Hindlimb muscle (tissue), 1 donor: ENCODE measurements around the gene LRRN4CL. TPM values are rescaled to one million over a fixed set of nuclear protein-coding genes. Genes with fewer than 3 reads are reported as not detected.
"Not testable (repeated sequence)": the region's sequence is repeated elsewhere in the genome, so short reads cannot be mapped to it uniquely, and the experiment has no call there.

Source experiments
- DNase-seq: peaks from one replicate; pipeline ENCODE4 v3.0.0-alpha.2; 2013
- polyA plus RNA-seq: library from polyadenylated mRNA; unstranded; fragments of 120-200 nt; gene quantifications from one replicate; pipeline ENCODE4 v1.2.1, GENCODE V29; 2013; ENCODE audit not compliant: insufficient read length

LRRN4CL gene
- polyA plus RNA-seq, 1 donor, result 14.2 TPM

DNA sequence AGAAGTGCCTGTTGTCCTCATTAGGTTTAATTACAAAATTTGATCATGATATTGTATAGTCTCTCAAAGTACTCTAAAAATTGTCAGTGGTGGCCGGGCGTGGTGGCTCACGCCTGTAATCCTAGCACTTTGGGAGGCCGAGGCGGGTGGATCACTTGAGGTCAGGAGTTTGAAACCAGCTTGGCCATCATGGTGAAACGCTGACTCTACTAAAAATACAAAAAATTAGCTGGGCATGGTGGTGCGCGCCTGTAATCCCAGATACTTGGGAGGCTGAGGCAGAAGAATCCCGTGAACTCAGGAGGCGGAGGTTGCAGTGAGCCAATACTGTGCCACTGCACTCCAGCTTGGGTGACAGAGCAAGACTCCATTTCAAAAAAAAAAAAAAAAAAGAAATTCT, 13.9 kb downstream of the LRRN4CL start:
- not testable (repeated sequence) for DNase-seq

DNA sequence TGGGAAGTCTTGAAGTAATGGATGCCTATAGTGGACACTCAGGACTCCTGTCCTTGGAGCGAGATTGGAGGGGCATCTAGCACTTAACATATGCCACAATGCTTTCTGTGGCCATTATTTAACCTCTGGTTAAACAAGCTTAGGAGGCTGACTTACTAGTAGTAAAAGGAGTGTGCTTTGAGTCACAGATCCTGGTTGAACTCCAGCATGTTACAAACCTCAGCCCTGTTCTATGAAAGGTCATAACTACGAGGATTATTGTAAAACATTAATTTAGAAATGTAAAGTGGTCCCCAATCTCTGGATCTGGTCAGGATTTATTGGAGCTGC, 16.2 kb downstream of the LRRN4CL start:
- DNase-seq, result no peak

DNA sequence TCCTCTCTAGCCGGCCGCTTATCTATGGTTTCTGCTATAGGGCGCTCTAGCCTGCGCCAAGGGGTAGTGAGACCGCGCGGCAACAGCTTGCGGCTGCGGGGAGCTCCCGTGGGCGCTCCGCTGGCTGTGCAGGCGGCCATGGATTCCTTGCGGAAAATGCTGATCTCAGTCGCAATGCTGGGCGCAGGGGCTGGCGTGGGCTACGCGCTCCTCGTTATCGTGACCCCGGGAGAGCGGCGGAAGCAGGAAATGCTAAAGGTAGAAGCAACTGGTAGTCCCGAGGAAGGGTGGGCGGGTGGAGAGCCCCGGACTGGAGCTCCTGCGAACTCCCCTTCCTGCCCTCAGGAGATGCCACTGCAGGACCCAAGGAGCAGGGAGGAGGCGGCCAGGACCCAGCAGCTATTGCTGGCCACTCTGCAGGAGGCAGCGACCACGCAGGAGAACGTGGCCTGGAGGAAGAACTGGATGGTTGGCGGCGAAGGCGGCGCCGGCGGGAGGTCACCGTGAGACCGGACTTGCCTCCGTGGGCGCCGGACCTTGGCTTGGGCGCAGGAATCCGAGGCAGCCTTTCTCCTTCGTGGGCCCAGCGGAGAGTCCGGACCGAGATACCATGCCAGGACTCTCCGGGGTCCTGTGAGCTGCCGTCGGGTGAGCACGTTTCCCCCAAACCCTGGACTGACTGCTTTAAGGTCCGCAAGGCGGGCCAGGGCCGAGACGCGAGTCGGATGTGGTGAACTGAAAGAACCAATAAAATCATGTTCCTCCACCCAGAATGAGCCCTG, 17.5 kb downstream of the LRRN4CL start, which contains the start of the genes LBHD1 and UQCC3:
Gene LBHD1 (minus strand): TSS at position 660 of the 782 bp plus-strand sequence. CDS start 2,236 bp downstream, outside the sequence.
Gene UQCC3 (plus strand): TSS at position 66 of the 782 bp plus-strand sequence. CDS start 73 bp downstream, at position 139.
- DNase-seq, result peak; percentile 85

DNA sequence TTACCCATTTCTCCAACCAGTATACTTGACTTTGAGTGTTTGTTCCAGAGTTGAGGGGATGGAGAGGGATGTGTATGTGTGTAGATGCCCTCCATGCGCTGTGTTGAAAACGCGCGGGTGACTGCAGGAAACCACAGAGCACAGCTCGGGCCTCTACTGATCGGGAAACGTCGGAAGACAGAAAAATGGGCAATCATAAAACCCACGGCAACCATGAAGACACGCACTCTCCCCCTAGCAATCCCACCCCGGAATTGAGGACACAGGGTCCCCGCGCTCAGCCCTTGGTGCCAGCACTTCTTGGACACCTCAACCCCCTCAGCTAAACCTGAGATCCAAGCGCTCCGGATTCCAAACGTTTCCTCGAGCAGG, 18.1 kb downstream of the LRRN4CL start:
- DNase-seq, result no peak

DNA sequence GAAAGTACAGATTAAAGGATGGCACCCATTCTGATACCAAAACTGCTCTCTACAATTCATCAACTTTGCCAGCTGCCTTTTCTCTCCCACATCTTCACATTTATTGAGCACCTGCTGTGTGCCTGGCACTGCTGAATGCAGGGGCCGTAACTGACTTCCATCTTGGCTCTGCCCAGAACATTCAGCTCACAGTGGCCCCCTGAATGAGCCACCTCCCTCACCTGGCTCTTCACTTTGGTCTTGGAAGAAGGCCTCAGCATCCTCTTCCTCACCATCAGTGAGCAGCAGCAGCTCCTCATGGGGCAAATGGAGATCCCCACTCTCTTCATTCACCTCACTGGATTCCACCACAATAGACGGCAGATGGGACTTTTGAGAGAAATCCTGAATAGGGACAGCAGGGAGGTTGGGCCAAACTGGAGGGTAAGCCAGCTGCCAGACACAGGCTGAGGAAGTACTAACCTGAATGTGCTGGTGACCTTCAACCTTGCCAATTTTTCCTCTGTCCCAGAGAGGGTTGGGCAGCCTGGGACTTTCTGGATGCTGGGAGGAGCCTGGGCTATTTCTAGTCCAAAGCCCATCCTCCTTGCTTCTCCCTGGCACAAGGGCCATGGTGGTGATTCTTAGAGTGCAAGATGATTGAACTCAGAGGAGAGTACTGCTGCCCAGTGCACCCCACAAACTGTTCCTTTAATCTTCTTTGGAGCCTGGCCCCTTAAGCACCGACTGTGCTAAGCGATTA, 19.7 kb downstream of the LRRN4CL start:
- no peak for DNase-seq

DNA sequence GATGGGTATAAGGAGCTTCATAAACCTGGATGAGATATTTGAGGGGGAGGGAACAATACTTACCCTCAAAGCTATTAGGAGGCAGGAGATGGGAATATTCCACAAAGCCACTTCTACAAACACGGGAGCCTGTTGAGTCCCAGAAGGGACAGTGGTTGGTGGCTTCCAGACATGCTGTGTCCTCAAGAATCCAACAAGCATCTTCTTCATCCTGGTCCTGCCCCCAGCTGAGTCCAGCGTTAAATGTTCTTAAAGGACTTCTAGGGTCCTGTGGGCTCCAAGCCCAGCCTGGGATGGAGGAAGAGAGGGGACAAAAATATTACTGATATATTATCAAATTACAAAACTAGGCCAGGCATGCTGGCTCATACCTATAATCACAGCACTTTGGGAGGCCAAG, 21.9 kb downstream of the LRRN4CL start:
- DNase-seq, result no peak

DNA sequence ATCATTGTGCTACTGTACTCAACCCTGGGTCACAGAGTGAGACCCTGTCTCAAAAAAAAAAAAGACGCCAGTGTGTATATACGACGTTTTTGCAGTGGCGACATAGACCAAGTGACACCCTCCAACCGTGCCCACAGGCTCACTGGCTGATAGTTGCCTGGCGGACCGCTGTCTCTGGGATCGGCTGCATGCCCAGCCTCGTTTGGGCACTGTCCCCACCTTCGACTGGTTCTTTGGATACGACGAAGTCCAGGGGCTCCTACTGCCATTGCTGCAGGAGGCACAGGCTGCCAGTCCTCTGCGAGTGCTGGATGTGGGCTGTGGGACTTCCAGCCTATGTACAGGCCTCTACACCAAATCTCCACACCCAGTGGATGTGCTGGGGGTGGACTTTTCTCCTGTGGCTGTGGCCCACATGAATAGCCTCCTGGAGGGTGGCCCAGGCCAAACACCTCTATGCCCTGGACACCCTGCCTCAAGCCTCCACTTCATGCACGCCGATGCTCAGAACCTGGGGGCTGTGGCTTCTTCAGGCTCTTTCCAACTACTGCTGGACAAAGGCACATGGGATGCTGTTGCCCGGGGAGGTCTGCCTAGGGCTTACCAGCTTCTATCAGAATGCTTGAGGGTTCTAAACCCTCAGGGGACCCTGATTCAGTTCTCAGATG, 22.9 kb downstream of the LRRN4CL start:
- DNase-seq, result no peak

DNA sequence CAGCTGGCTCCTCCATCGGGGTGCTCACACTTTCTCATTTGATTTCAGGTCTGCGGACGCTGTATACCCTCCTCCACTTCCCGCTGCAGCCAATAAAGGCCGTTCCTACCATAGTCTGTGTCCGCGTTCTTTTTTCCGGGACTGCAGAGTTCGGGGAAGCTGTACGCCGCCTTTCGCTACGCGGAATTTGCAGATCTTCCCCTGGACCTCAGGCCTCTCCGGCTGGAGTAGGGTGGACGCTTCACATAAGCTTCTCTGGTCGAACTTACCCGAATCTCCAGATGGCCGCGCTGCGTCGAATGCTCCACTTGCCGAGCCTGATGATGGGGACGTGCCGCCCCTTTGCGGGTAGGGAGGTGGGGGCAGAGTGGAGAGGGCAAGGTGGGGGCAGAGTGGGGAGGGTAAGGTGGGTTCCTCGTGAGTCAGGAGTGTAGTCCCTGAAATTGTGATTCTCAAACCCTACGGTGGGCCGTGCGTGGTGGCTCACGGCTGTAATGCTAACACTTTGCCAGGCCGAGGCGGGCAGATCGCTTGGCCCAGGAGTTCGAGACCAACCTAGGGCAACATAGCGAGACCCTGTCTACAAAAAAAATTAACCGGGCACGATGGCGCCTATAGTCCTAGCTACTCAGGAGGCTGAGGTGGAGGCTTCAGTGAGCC, 23.6 kb downstream of the LRRN4CL start:
- no peak for DNase-seq

DNA sequence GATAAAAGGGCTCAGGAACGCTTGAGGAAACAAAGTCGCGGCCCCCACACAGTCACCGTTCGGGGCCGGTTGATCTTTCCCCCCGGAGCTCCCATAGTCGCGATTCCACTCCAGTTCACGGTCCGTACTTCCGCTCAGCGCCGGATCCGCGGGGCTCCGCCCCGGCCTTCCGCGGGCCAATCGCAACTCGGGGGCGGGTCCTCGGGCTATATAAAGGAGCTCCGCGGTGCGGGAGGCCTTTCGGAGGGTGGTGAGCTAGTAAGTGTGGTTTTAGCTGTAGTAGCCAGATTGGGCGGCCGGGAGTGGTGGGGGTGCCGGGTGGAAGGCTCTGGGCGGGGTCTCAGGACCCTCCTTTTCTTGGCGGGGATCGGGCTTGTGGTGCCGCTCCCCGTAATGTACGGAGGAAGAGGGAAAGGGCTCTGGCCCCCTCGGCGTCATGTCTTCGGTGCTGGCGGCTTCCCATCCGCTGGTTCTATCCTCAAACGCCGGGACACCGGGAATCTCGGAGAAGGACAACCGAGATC, 24.2 kb downstream of the LRRN4CL start, which contains the start of the genes C11orf98 and CSKMT:
Gene C11orf98 (minus strand): TSS at position 136 of the 524 bp plus-strand sequence. CDS start 41 bp downstream, at position 95.
Gene CSKMT (plus strand): TSS at position 238 of the 524 bp plus-strand sequence. CDS start 568 bp downstream, outside the sequence.
- DNase-seq, result peak; percentile 97

DNA sequence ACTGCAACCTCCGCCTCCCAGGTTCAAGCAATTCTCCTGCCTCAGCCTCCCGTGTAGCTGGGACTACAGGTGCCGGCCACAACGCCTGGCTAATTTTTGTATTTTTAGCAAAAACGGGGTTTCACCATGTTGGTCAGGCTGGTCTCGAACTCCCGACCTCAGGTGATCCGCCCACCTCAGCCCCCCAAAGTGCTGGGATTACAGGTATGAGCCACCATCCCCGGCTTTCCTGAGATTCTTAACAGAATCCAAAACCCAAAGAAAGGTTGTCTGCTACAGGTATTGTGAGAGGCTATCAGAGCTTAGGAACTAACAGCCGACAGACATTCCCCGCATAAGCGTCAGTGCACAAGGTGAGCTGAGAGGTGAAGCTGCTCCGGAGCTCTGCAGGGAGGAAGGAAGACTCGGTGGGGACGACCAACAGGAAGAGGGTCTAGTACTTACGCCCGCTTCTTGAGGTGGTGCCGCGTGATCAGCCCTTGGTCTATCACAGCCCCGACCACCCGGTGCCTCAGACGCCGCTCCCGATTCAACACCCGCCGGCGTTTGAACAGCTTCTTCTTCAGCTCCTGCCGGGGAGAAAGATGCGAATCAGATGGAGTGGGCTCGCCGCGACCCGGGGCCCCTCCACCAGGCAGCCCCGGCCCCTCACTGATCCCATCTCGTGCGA, 24.8 kb downstream of the LRRN4CL start:
- no peak for DNase-seq

DNA sequence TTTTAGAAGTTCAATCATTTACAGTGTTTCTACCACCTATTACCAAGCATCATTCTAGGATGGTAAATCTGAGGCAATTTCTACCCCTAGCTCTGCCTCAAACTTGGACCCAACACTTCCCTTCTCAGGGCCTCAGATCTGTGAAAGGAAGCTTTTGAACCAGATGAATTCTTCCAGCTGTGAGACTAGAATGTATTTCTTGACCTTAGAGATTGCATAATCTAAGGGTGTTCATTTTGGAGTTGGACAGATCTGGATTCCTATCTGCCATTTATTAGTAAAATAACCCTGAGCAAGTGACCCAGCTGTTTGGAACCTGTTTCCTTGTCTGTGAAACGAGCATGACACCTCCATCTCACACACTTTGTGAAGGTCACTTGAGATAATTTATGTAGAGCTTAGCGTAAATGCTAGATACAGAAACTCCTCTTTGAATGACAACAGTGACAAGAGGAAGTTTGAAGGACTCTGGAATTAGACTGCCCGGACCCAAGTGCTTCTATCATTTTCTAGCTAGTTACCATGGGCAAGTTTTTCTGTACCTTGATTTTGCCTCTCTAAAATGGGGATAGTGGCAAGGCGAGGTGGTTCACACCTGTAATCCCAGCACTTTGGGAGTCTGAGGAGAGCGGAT, 32.4 kb downstream of the LRRN4CL start:
- DNase-seq, result no peak

DNA sequence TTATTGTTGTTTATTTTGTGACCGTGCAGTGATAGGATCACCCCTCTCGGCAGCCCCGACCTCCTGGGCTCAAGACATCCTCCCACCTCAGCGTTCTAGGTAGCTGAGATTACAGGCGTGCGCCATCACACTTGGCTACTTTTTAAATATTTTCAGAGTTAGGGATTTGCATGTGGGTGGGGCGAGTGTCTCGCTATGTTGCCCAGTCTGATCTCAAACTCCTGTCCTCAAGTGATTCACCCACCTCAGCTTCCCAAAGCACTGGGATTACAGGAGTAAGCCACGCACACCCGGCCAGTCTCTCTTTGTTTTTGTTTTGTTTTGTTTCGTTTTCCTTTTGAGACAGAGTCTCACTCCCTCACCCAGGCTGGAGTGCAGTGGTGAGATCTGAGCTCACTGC, 35.0 kb downstream of the LRRN4CL start:
- no peak for DNase-seq

DNA sequence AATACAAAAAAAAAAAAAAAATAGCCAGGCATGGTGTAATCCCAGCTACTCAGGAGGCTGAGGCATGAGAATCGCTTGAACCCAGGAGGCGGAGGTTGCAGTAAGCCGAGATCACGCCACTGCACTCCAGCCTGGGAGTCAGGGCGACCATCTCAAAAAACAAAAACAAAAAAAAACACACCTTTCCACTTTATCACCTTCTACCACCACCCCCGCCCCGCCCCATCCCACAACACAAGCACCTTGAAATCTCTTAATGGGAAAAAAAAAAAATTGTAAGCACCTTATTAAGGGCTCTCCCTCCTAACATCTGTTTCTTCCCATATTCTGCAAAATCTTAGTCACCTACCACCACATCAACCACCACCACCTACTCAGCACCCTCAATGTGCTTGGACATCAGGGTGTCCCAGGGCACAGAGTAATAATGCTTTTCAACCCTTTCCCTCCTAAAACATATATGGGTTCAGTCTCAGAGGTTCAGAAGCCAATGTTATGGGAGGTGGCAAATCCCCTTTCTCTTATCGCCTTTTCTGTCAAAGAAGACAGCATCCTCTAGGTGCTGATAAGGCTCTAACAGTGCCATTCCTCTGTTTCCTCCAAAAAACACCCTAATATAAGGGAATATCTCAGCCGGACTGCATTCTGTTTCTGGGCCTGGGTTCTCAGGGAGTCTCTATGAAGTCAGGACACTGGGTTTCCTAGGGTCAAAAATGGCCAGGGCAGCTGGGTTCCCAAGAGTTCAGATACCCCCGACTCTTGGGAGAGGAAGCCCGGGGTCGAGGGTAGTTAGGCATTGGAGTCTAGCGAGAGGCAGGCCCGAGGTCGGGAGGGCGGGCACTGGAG, 36.9 kb downstream of the LRRN4CL start:
- DNase-seq, result no peak

DNA sequence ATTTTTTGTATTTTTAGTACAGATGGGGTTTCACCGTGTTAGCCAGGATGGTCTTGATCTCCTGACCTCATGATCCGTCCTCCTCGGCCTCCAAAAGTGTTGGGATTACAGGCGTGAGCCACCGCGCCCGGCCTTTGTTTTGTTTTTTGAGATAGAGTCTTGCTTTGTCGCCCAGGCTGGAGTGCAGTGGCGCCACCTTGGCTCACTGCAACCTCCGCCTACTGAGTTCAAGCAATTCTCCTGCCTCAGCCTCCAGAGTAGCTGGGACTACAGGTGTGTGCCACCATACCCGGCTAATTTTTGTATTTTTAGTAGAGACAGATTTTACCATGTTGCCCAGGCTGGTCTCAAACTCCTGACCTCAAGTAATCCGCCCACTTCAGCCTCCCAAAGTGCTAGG, 39.0 kb downstream of the LRRN4CL start:
- DNase-seq, result not testable (repeated sequence)

DNA sequence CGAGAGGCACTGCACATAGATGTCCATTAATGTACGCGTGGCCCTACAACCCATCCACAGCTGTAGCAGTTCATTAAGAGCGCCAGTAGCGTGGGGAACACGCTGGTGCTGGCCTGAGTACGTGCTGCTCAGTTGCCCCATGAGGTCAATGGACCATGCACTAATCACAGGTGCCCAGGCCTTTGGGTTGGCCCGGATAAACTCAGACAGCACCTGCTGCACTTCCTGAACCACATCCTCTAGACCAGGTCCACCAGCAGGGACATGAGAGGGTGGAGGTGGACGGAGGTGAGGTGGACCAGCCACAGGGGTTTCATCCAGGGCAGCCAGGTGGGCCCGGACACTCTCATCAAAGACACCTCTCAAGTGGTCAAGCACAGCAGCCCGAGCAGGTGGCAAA, 39.8 kb downstream of the LRRN4CL start:
- DNase-seq, result no peak

DNA sequence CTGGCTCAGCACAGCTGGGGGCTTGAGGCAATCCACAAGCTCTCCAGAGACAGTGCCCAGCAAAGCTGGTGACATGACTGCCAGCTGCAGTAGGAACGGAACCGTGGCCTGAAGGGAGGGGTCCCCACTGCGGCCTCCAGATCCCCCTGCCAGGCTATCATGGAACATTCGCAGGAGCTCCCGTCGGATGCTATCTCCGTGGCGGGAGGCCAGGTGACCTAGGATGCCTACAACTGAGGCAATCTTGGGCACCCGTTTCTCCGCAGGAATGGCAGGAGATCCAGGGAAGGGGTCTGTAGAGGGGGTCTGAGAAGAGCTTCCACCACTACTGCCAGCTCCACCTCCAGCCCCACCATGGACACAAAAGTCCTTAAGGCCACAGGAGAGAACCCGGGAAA, 40.4 kb downstream of the LRRN4CL start:
- no peak for DNase-seq

DNA sequence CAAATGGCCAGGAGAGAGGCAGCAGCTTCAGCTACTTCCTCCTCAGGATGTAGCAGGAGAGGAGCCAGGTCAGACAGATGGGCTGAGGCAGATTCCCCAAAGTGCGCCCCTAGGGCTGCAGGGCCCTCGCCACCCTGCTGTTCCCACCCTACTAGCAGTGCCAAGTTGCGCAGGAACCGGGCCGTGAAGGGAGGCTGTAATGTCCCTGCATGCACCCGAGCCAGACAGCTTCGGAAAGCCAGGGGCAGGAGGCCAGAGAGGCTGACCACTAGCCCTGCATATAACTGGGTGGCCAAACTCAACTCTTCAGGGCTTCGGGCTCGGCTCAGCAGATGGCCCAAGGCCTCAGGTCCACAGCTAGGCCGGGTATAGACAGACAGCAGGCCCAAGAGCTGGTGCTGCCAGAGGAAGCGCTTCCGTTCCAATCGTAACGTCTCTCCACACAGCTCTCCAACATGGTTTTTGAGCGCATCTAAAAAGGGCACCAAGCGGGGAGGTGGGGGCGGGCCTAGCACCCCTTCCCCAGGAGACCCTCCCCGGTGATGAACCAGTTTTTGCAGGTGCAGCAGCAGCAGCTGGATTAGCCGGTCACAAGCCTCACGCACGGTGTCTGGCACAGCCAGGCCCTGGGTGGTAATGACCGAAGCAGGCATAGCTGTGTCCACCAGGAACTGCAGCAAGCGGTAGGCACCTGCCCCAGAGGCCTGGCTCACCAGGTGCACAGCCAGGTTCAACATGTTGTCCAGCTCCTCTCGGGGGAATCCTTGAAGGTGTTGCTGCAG, 41.0 kb downstream of the LRRN4CL start:
- no peak for DNase-seq

DNA sequence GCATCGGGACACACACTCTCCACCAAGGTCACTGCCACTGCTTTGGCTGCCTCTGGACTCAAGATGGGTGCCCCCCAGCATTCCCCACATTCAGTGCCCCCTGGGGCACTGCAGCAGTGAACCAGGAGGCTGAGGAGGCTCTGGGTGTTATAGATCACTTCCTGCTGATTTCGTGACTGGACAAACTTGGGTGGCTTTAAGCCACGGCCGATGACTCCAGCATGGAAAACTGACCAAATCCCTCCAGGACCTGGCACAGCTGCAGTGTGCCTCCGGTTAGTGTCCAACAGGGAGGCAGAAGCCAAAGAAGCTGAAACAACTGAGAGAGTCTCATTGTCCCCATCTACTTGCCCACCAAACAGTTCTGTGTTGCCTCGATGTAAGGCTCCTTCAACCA, 41.7 kb downstream of the LRRN4CL start:
- no peak for DNase-seq

DNA sequence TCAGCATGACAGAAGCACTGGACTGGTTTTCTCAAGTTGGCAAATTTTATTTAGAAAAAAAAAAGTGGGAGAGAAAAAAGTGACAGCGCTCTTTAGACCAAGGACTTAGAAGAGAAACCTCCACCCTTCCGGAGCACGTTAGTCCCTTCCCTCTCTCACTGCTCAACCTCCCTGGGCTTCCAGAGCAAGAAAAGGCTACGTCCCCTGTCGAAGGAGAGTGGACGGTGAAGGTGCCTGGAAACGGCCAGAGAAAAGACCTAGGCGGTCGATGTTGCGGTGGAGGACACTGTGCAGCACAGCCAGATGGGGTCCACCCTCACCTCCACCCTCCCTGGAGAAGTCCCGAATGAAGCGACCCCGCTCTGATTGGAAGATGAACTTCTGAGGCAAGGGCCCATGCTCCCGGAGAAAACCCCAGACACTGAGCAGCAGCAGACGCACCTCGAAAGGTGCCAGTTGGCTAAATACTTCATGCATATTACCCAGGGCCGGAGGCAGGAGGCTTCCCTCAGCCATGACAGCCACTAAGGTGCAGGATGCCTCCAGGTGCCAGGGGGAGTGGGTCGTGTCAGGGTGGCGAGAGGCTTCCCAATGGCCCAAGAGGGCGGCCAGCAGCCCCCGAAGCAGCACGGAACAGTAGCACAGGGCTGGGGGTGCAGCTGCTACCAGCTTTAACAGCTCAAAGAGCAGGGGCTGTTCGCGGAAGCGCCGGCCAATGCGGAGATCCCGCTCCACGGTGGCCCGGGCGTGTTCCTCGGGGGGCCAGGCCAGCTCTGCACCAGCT, 42.3 kb downstream of the LRRN4CL start:
- no peak for DNase-seq
